Measurements from ENCODE around the gene CLDN20. TPM values are rescaled to one million over a fixed set of nuclear protein-coding genes. Genes with fewer than 3 reads are reported as not detected.

The CLDN20 gene
- total and polyA plus RNA-seq, 10 of the 15 experiments (the other 5 are each of a cell fraction or from before 2014, with no cell fraction given) = 0.13 to 0.23 TPM; not detected in 8

- FAIRE-seq = peak; percentile 13
- ChIA-PET CTCF (no interaction called here), RAD21 (ENCODE audit: unreplicated experiment) (interaction anchor here (1.4 kb wide), 1 partner anchor 37 kb away, joined by 3 read pairs; no protein-coding TSS in a partner anchor), SMC1A (ENCODE audit: uncharacterized antibody, unreplicated experiment) (no interaction called here), POLR2A (no interaction called here)
- no peak overlapping the region for H2AFZ ChIP-seq (ENCODE audit: control insufficient read depth, low read depth, low read length)
- H3K4me3 ChIP-seq = no peak overlapping the region
- TF ChIP-seq PAX5 (IDR thresholded peaks at IDR 0.05; ENCODE audit: borderline replicate concordance, low read depth, low read length) (no peak), BMI1 (IDR thresholded peaks at IDR 0.05; ENCODE audit: borderline replicate concordance) (no peak), EED (IDR thresholded peaks at IDR 0.05; ENCODE audit: low read depth) (no peak), TAF1 (IDR thresholded peaks at IDR 0.05; ENCODE audit: borderline replicate concordance, low read depth, low read length) (no peak), EGR1 (IDR thresholded peaks at IDR 0.05; ENCODE audit: borderline replicate concordance in 1 of 2, low read depth in 2 of 2, low read length in 2 of 2) (no peak), USF2 (IDR thresholded peaks at IDR 0.05; ENCODE audit: borderline replicate concordance, low read depth, low read length) (no peak), EZH2 (IDR thresholded peaks at IDR 0.05; ENCODE audit: borderline replicate concordance, control insufficient read depth, low read depth, low read length) (no peak), MEF2B (IDR thresholded peaks at IDR 0.05; ENCODE audit: partially characterized antibody, poor library complexity, severe bottlenecking) (no peak), CHD4 (IDR thresholded peaks at IDR 0.05) (no peak), MYC (IDR thresholded peaks at IDR 0.05; ENCODE audit: insufficient read depth, insufficient read length, insufficient replicate concordance, low read length, severe bottlenecking) (no peak), CEBPB (IDR thresholded peaks at IDR 0.05; ENCODE audit: borderline replicate concordance in 1 of 2, low read depth in 2 of 2, low read length in 2 of 2) (no peak)
- no peaks in the 10 kb centered on the region for H3K27me3 ChIP-seq (replicated peaks in 1 of 2; ENCODE audit: control insufficient read depth in 2 of 2, insufficient read depth in 2 of 2, low read length in 1 of 2)
- no TSS peak for BruUV-seq (replicated peaks)
- in situ Hi-C loops (cut with MboI) (no loop called here), intact Hi-C loops (cut with micrococcal nuclease; ENCODE audit: unreplicated experiment) (no loop called here)
- no peak overlapping the region for H3K4me2 ChIP-seq (ENCODE audit: control insufficient read depth, insufficient read depth)
- no peaks in the 10 kb centered on the region for H3K4me1 ChIP-seq (ENCODE audit: control insufficient read depth, insufficient read depth, low read length)
- WGBS (ENCODE audit: insufficient coverage, insufficient replicate concordance, low lambda C conversion rate, missing lambda C conversion rate) = 65% methylated on average over 2 of the region's 2 CpGs
- H3K27ac ChIP-seq (ENCODE audit: control insufficient read depth, insufficient read depth) = no peak overlapping the region
- no peak for ATAC-seq
- no peak overlapping the region for H3K9ac ChIP-seq (ENCODE audit: control insufficient read depth, insufficient read depth, low read length)
- DNase-seq (ENCODE audit: low read depth, low spot score) = no peak
- H3K36me3 ChIP-seq (ENCODE audit: control insufficient read depth in 2 of 2, insufficient read depth in 2 of 2, low read length in 1 of 2) = peaks cover 1 to 21% of the 10 kb centered on the region in 2 experiments
- H4K20me1 ChIP-seq (ENCODE audit: control insufficient read depth, insufficient read depth) = no peaks in the 10 kb centered on the region
- no peaks in the 10 kb centered on the region for H3K9me3 ChIP-seq (replicated peaks; ENCODE audit: control insufficient read depth, insufficient read depth, low read length)
- H3K79me2 ChIP-seq (ENCODE audit: control insufficient read depth, insufficient read depth, low read length) = no peaks in the 10 kb centered on the region; the same call in 1 of the 2 replicates
Observed at GRCh38 chr6:155274106-155274505, 10.3 kb downstream of the CLDN20 start.

All from GM12878 (cell line).